Measurements from ENCODE around the gene SDE2. TPM values are rescaled to one million over a fixed set of nuclear protein-coding genes. Genes with fewer than 3 reads are reported as not detected.

Gene SDE2
- total RNA-seq, 1 experiment from 2014 or later = 18.3 TPM

DNA sequence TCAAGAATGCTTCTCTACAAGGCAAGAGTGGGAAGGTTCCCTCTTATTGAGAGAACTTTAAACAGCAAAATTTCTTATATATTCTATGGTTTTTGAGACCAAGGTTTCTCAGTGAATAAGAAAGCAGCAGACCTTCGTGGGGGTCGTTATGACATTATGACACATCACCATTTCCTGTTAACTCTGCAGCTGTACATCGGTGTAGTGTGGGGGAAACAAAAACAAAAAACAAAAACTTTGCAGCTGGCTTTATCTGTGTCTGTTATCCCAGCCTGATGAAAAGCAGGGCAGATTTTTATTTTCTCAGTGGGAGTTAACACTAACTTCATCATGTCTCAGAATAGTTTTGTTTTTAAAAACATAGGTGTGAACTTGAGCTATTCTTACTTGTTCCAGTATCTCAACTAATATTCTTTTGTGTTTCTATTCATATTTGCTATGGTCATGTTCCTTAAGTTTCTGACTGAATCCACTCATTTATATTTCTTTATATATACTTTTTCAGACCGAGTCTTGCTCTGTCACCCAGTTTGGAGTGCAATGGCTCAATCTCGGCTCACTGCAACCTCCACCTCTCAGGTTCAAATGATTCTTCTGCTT is 2.1 kb downstream of the SDE2 start:
- TF ChIP-seq, protein P1, sequence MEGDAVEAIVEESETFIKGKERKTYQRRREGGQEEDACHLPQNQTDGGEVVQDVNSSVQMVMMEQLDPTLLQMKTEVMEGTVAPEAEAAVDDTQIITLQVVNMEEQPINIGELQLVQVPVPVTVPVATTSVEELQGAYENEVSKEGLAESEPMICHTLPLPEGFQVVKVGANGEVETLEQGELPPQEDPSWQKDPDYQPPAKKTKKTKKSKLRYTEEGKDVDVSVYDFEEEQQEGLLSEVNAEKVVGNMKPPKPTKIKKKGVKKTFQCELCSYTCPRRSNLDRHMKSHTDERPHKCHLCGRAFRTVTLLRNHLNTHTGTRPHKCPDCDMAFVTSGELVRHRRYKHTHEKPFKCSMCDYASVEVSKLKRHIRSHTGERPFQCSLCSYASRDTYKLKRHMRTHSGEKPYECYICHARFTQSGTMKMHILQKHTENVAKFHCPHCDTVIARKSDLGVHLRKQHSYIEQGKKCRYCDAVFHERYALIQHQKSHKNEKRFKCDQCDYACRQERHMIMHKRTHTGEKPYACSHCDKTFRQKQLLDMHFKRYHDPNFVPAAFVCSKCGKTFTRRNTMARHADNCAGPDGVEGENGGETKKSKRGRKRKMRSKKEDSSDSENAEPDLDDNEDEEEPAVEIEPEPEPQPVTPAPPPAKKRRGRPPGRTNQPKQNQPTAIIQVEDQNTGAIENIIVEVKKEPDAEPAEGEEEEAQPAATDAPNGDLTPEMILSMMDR (IDR thresholded peaks at IDR 0.05) = no peak
- TF ChIP-seq SIN3A (IDR thresholded peaks at IDR 0.05; ENCODE audit: borderline replicate concordance, insufficient read depth, low read depth, low read length) (no peak), POLR2AphosphoS5 (IDR thresholded peaks at IDR 0.05; ENCODE audit: low read depth, low read length) (no peak), TCF7L2 (IDR thresholded peaks at IDR 0.05; ENCODE audit: low read depth, low read length) (no peak)
- TF ChIP-seq, protein P2, sequence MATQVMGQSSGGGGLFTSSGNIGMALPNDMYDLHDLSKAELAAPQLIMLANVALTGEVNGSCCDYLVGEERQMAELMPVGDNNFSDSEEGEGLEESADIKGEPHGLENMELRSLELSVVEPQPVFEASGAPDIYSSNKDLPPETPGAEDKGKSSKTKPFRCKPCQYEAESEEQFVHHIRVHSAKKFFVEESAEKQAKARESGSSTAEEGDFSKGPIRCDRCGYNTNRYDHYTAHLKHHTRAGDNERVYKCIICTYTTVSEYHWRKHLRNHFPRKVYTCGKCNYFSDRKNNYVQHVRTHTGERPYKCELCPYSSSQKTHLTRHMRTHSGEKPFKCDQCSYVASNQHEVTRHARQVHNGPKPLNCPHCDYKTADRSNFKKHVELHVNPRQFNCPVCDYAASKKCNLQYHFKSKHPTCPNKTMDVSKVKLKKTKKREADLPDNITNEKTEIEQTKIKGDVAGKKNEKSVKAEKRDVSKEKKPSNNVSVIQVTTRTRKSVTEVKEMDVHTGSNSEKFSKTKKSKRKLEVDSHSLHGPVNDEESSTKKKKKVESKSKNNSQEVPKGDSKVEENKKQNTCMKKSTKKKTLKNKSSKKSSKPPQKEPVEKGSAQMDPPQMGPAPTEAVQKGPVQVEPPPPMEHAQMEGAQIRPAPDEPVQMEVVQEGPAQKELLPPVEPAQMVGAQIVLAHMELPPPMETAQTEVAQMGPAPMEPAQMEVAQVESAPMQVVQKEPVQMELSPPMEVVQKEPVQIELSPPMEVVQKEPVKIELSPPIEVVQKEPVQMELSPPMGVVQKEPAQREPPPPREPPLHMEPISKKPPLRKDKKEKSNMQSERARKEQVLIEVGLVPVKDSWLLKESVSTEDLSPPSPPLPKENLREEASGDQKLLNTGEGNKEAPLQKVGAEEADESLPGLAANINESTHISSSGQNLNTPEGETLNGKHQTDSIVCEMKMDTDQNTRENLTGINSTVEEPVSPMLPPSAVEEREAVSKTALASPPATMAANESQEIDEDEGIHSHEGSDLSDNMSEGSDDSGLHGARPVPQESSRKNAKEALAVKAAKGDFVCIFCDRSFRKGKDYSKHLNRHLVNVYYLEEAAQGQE (IDR thresholded peaks at IDR 0.05; ENCODE audit: insufficient read depth in 1 of 2, low read depth in 2 of 2, low read length in 1 of 2) = no peak
- in situ Hi-C loops (cut with HindIII; ENCODE audit: low pct_unique_long_range_greater_than_20kb, low sequenced_read_pairs) = no loop called here
- CTCF ChIA-PET = no interaction called here

DNA sequence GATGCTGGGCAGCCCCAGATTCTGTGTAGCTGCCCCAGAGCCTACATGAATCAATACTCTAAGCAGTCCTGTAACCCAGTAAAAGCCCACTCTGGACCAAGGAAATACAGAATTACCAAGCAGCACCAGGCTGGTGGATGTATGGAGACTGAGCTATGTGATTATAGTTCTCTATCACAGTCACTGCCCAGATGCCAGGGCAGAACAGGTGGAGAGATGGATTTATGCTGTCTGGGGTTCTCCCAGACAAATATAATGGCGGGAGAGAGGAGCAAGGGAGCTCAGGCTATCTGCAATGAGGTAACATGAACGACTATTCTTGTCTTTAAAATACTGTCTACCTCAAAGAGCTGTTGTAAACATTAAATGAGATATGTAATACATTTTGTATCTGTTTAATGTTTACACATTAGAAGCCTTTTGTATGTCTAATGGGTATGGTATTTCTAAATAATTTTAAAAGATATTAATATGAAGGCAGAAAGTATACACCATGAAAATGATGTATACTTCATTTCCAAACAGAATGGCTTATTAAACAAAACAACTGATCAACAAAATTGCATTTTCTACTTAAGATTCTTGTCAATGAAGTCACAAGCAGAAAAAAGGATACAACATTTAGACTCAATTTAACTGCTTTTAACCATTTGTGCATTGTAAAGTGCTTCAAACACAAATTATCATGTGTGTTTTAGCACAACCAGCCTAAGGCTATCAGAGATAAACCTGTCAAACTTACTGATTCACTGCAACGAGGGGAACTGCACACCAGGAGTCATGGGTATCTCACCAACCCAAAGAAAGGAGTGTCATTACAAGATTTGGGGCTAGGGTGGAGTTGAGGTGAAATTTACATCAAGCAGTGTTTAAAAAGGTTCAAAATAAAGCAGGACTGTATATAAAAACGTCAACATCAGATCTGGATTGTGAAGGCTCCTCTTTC is 3.0 kb downstream of the SDE2 start:
- no peak for TF ChIP-seq POLR2AphosphoS5 (IDR thresholded peaks at IDR 0.05; ENCODE audit: low read depth, low read length)
- no peak for TF ChIP-seq TCF7L2 (IDR thresholded peaks at IDR 0.05; ENCODE audit: low read depth, low read length)
- no peak for TF ChIP-seq SIN3A (IDR thresholded peaks at IDR 0.05; ENCODE audit: borderline replicate concordance, insufficient read depth, low read depth, low read length)
- TF ChIP-seq, protein P2 (IDR thresholded peaks at IDR 0.05; ENCODE audit: insufficient read depth in 1 of 2, low read depth in 2 of 2, low read length in 1 of 2) = no peak
- TF ChIP-seq, protein P1 (IDR thresholded peaks at IDR 0.05) = no peak
- no peak for ATAC-seq
- ChIA-PET CTCF (interaction anchor here (1.6 kb wide), 1 partner anchor 9 kb away, joined by 6 read pairs; no protein-coding TSS in a partner anchor), POLR2A (no interaction called here)
- H3K36me3 ChIP-seq (ENCODE audit: control insufficient read depth, insufficient read depth, low read length) = peaks cover 23% of the 10 kb centered on the region
- in situ Hi-C loops (cut with HindIII; ENCODE audit: low pct_unique_long_range_greater_than_20kb, low sequenced_read_pairs) (no loop called here), intact Hi-C loops (cut with micrococcal nuclease; ENCODE audit: unreplicated experiment) (no loop called here)
- no peaks in the 10 kb centered on the region for H3K27me3 ChIP-seq (ENCODE audit: control insufficient read depth, insufficient read depth, low read length)
- no peak for DNase-seq (ENCODE audit: low read depth, low spot score)
- H3K4me3 ChIP-seq (ENCODE audit: low read depth in 2 of 2, low read length in 2 of 2) = no peak overlapping the region
- H3K9me3 ChIP-seq (ENCODE audit: control insufficient read depth, insufficient read depth, low read depth, low read length) = no peaks in the 10 kb centered on the region
- H3K4me1 ChIP-seq (ENCODE audit: control insufficient read depth, insufficient read depth, low read length) = peaks cover 19% of the 10 kb centered on the region
- no peak overlapping the region for H3K27ac ChIP-seq (ENCODE audit: low read length)
- no TSS peak for BruUV-seq (replicated peaks)

More for the DNA sequence above, 2.1 kb downstream of the SDE2 start:
- ATAC-seq (no peak), DNase-seq (ENCODE audit: low read depth, low spot score) (no peak)
- Histone ChIP-seq H3K27me3 (ENCODE audit: control insufficient read depth, insufficient read depth, low read length) (no peaks in the 10 kb centered on the region), H3K9me3 (ENCODE audit: control insufficient read depth, insufficient read depth, low read depth, low read length) (no peaks in the 10 kb centered on the region), H3K4me3 (ENCODE audit: low read depth in 2 of 2, low read length in 2 of 2) (peak overlapping the region in 1 of 2 experiments; percentile 92; a peak in 2 of 4 replicates), H3K27ac (ENCODE audit: low read length) (no peak overlapping the region), H3K36me3 (ENCODE audit: control insufficient read depth, insufficient read depth, low read length) (peaks cover 18% of the 10 kb centered on the region), H3K4me1 (ENCODE audit: control insufficient read depth, insufficient read depth, low read length) (peaks cover 19% of the 10 kb centered on the region)
- intact Hi-C loops (cut with micrococcal nuclease; ENCODE audit: unreplicated experiment) = no loop called here
- TSS peak; percentile 55 for BruUV-seq (replicated peaks)
- POLR2A ChIA-PET = no interaction called here
